ENCODE measurements around the gene CHMP4B. TPM values are rescaled to one million over a fixed set of nuclear protein-coding genes. Genes with fewer than 3 reads are reported as not detected.

The CHMP4B gene
- total RNA-seq, 1 experiment from 2014 or later = 203 TPM

- H3K27me3 ChIP-seq (replicated peaks; ENCODE audit: control insufficient read depth, insufficient read depth, low read length) = no peaks in the 10 kb centered on the region
- Mint-ChIP-seq H3K36me3 (ENCODE audit: insufficient read depth, unreplicated experiment) (peaks cover 19% of the 10 kb centered on the region), H3K4me1 (ENCODE audit: low read depth, unreplicated experiment) (peaks cover 12% of the 10 kb centered on the region), H3K4me3 (ENCODE audit: unreplicated experiment) (no peak overlapping the region), H3K9me3 (ENCODE audit: unreplicated experiment) (no peaks in the 10 kb centered on the region), H3K27me3 (ENCODE audit: insufficient read depth, unreplicated experiment) (no peaks in the 10 kb centered on the region), H3K27ac (ENCODE audit: unreplicated experiment) (no peak overlapping the region)
- H3K4me3 ChIP-seq (ENCODE audit: low read depth, low read length) = no peak overlapping the region
- no peaks in the 10 kb centered on the region for H3K36me3 ChIP-seq (ENCODE audit: control insufficient read depth, insufficient read depth, low read length)
- CTCF ChIA-PET = interaction anchor here (0.6 to 2.3 kb wide), 17 partner anchors 14 to 249 kb away, joined by 3 to 13 read pairs (median 4); partner anchors contain the start of genes ACTL10 and EIF2S2
- no TSS peak for BruUV-seq (replicated peaks)
- H3K4me1 ChIP-seq = no peaks in the 10 kb centered on the region; the same call in 1 of the 2 replicates
- POLR2A ChIA-PET = interaction anchor here (0.9 kb wide), 1 partner anchor 129 kb away, joined by 4 read pairs; no protein-coding TSS in a partner anchor
- H3K9me3 ChIP-seq = no peaks in the 10 kb centered on the region
- no peak for TF ChIP-seq CTCF (IDR thresholded peaks at IDR 0.05; ENCODE audit: insufficient read depth in 1 of 2, low read depth in 1 of 2, low read length in 1 of 2, severe bottlenecking in 1 of 2, unreplicated experiment in 1 of 2)
- intact Hi-C loops (cut with micrococcal nuclease; ENCODE audit: unreplicated experiment) = loop anchor here (1.0 to 2.0 kb wide), 4 partner anchors 71 to 265 kb away; no protein-coding TSS in a partner anchor
- DNase-seq = no peak
Observed at GRCh38 chr20:33863440-33864323, 52.5 kb downstream of the CHMP4B start.

- Histone ChIP-seq H3K36me3 (ENCODE audit: control insufficient read depth, insufficient read depth, low read length) (no peaks in the 10 kb centered on the region), H3K4me1 (no peaks in the 10 kb centered on the region; the same call in 1 of the 2 replicates), H3K27me3 (replicated peaks; ENCODE audit: control insufficient read depth, insufficient read depth, low read length) (no peaks in the 10 kb centered on the region), H3K4me3 (ENCODE audit: low read depth, low read length) (no peak overlapping the region), H3K9me3 (no peaks in the 10 kb centered on the region)
- Mint-ChIP-seq H3K9me3 (ENCODE audit: unreplicated experiment) (no peaks in the 10 kb centered on the region), H3K4me1 (ENCODE audit: low read depth, unreplicated experiment) (peaks cover 7% of the 10 kb centered on the region), H3K27ac (ENCODE audit: unreplicated experiment) (no peak overlapping the region), H3K4me3 (ENCODE audit: unreplicated experiment) (no peak overlapping the region), H3K36me3 (ENCODE audit: insufficient read depth, unreplicated experiment) (peaks cover 11% of the 10 kb centered on the region), H3K27me3 (ENCODE audit: insufficient read depth, unreplicated experiment) (no peaks in the 10 kb centered on the region)
- BruUV-seq (replicated peaks) = no TSS peak
- intact Hi-C loops (cut with micrococcal nuclease; ENCODE audit: unreplicated experiment) = no loop called here
- no peak for TF ChIP-seq CTCF (IDR thresholded peaks at IDR 0.05; ENCODE audit: insufficient read depth in 1 of 2, low read depth in 1 of 2, low read length in 1 of 2, severe bottlenecking in 1 of 2, unreplicated experiment in 1 of 2)
- ChIA-PET POLR2A (no interaction called here), CTCF (interaction anchor here (2.3 kb wide), 1 partner anchor 158 kb away, joined by 13 read pairs; no protein-coding TSS in a partner anchor)
- DNase-seq = no peak
Observed at GRCh38 chr20:33864324-33864963, 53.3 kb downstream of the CHMP4B start.

- H3K36me3 Mint-ChIP-seq (ENCODE audit: insufficient read depth, unreplicated experiment) = peaks cover 5% of the 10 kb centered on the region
- no peaks in the 10 kb centered on the region for H3K36me3 ChIP-seq (ENCODE audit: control insufficient read depth, insufficient read depth, low read length)
- intact Hi-C loops (cut with micrococcal nuclease; ENCODE audit: unreplicated experiment) = no loop called here
- H3K27ac Mint-ChIP-seq (ENCODE audit: unreplicated experiment) = no peak overlapping the region
- H3K9me3 ChIP-seq = no peaks in the 10 kb centered on the region
- no peak overlapping the region for H3K4me3 Mint-ChIP-seq (ENCODE audit: unreplicated experiment)
- no TSS peak for BruUV-seq (replicated peaks)
- H3K4me1 Mint-ChIP-seq (ENCODE audit: low read depth, unreplicated experiment) = peaks cover 4% of the 10 kb centered on the region
- no peak for TF ChIP-seq CTCF (IDR thresholded peaks at IDR 0.05; ENCODE audit: insufficient read depth in 1 of 2, low read depth in 1 of 2, low read length in 1 of 2, severe bottlenecking in 1 of 2, unreplicated experiment in 1 of 2)
- CTCF ChIA-PET = no interaction called here
- no peaks in the 10 kb centered on the region for H3K4me1 ChIP-seq
- H3K9me3 Mint-ChIP-seq (ENCODE audit: unreplicated experiment) = no peaks in the 10 kb centered on the region
- POLR2A ChIA-PET = no interaction called here
- H3K27me3 Mint-ChIP-seq (ENCODE audit: insufficient read depth, unreplicated experiment) = no peaks in the 10 kb centered on the region
- H3K4me3 ChIP-seq (ENCODE audit: low read depth, low read length) = no peak overlapping the region
- no peak for DNase-seq
- H3K27me3 ChIP-seq (replicated peaks; ENCODE audit: control insufficient read depth, insufficient read depth, low read length) = no peaks in the 10 kb centered on the region
Observed at GRCh38 chr20:33865761-33866370, 54.7 kb downstream of the CHMP4B start.

Data from Caco-2 (cell line).